SIG-M5 treated with dmso at 0.1 percent for 504 hours (cell line): ENCODE measurements around the gene STT3B.

Source experiments
- DNase-seq: peaks from one replicate; lab custom pipeline; 2025; ENCODE audit not compliant: unreplicated experiment; lab: John Stamatoyannopoulos, UW

The STT3B gene

DNA sequence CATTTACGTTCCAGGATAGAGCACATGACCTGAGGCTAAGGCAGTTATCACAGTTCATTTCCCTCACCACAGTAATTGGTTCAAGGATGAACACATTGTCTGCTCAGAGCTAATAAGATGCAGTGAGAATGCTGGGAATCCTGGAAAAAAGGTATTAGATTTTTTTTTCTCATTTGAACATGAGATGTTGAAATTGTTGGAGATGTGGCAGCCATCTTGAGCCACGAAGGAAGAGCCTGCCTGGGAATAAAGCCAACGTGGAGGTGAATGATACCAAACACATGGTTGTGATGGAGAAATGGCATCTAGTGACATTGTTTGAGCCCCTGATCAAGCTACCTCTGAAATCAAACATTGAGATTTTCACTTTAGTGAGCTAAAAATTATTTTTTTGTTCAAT lies 16.0 kb upstream of the STT3B start:
- no peak for DNase-seq

DNA sequence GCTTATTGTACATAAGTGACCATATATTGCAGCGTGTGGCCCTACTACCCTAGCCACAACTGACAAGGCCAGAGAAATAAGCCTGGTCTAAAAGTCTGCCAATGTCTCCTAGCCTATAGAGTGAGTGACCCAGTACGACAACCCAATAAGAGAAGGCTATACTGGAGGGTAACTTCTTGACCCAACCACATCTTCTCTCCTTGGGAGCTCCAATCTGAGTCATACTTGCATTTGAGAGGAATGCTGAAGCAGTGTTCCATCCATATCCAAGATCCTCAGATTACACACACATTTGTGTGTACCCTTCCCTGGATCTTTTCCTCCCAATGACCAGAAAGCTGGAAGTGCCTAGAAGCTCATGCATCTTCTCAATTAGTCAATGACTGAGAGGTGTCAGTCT lies 11.3 kb upstream of the STT3B start:
- DNase-seq: no peak

- peak; percentile 92 for DNase-seq
These were observed 10.6 kb upstream of the STT3B start for GRCh38 chr3:31522152-31522551.

- no peak for DNase-seq
These were observed 9.2 kb upstream of the STT3B start for GRCh38 chr3:31523543-31523942.

- no peak for DNase-seq
These were observed 7.2 kb upstream of the STT3B start for GRCh38 chr3:31525532-31525931.

- DNase-seq: no peak
These were observed 3.3 kb upstream of the STT3B start for GRCh38 chr3:31529421-31529820.

DNA sequence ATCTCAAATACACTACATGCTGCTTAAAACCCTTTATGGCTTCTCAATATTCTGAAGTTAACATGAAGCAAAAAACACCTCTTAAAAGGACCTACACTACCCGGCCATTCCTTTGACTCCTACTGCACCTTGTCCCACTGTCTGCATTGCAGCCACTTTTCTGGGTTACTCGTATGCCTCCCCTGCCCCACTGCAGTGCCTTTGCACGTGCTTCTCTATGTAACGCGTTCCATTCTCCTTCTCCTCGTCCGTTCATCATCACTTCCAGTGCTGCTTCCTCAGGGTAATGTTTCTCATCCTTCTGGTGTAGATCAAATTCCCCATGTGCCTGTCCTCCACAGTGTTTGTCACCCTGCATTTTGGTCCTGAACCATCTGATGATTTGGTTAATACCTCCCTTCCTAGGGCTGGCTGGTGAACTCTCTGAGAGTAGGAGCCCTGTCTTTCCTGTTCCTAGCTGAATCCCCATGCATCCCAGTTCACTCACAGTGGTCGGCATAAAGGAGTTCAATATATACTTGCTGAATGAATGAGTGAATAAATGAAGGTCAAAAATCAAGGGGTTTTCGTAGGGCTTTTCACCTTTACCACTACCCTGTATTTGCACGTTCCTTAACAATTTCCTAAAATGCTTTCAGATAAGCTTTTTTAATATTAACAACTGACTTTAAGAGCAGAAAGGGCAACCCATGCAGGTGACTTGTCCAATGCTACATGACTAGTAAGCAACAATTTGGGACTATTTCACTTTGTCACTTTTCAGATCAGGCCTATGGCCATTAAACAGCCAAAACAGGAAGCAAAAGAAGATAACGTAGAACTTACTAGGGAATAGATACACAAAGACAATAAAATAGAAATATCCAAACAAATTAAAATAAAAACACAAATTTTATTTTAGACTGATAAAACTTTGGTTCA lies 2.4 kb upstream of the STT3B start:
- no peak for DNase-seq

DNA sequence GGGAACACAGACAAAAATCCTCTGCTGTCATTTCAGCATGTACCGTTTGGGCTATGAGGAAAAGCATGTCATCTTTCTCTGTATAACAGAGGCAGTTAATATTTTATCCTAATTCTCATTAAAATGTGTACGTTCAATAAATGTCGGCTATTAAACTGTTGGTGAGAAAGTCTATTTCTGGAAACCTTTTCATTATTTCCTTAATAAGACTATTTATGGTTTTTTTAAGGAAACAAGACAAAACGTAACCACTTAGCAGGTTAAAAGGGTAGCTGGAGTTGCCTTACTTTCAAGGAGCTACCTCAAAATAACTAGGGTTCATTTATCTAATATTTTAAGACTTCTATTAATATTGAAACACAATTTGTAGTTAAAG lies 1.8 kb upstream of the STT3B start:
- DNase-seq: no peak

- DNase-seq: peak; percentile 89
These were observed 1.2 kb upstream of the STT3B start for GRCh38 chr3:31531452-31531991.

GRCh38 chr3:31531992-31532586 lies 636 bp upstream of the STT3B start:
- DNase-seq: peak; percentile 97

DNA sequence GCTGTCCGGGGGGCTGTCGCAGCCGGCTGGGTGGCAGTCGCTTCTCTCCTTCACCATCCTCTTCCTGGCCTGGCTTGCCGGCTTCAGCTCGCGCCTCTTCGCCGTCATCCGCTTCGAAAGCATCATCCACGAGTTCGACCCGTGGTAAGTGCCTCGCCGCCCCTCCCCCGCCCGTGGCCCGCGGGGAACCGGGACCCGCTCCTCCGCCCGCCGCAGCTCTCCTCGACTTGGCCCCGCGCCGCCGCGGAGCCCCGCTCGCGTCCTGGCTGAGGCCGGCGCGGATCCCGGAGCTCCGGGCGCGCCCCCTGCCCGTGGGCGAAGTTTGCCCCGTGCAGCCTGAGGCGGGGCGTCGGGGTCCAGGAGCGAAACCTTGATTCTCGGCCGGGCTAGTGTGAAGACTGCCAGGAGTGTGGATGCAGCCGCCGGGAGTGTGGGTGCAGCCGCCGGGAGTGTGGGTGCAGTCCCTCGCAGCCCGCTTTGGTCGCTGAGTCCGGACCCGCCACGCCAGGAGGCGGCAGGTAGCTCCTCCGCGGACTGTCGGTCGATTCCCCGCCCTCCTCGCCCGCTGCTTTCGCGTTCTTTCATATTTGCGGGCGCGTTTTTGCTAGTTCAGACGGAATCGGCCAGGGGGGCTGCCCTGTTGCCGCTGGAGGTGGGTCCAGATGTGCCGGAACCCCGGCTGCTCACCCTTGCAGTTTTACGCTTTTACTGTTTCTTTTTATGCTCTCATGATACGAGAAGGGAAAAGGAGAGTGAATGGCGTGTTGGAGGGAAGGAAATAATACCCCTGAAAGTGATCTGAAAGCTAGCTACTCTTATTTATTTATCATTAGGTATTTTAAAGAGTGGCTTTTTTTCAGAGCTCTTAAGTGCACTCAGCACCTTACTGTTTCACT lies 692 bp downstream of the STT3B start:
- peak; percentile 56 for DNase-seq

DNA sequence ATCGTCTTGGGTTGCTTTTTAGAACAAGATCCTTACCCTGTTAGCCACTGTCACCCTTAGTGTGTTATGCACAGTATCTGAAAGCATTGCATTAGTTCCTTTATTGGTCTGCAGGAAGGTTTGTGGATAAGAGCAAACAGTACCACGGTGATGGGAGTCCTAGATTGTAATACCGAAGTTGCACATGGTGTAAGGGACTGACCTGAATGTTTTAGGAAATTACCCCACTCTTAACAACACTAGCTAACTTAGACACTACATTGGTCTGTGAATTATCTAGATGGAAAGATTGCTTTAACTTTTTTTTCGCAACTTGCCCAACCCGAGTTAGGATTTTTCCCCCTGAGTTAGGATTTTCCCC lies 1.3 kb downstream of the STT3B start:
- peak; percentile 82 for DNase-seq

DNA sequence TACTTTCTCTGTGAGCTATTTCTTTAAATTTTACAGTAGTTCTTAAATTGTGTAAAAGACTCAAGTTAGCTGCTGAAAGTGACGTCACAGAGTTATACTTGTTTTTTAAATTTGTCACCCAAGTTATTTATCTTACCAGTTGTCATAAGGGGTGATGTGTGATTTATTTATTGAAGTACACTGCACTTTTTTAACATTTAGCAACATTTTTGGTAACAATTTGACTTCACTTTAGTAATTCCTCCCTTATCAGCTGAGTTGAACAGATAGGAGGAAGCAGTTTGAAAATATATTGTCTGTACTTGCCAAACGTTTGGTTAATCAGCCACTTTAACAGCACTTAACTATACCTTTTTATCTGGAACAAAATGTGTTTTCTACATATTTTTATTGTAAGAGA lies 3.8 kb downstream of the STT3B start:
- DNase-seq: no peak

DNA sequence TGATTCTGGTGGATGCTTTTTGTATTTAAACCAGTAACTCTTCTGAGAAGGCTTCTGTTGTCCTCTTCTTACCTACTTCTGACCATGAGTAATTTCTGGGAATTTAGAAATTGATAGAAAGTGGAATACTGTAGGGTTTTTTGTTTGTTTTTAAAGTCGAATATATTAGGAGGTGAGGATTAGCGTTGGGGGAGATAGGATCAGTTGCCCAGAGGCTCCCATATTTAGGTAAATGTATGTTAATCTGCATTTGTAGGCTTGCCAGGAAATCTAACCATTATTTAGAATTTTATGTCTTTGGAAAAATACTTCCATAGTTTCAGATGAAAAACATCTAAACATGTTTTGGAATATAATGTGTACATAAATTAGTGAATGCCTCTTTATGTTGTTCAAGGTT lies 6.1 kb downstream of the STT3B start:
- DNase-seq: no peak

GRCh38 chr3:31539275-31539674 lies 6.5 kb downstream of the STT3B start:
- no peak for DNase-seq

DNA sequence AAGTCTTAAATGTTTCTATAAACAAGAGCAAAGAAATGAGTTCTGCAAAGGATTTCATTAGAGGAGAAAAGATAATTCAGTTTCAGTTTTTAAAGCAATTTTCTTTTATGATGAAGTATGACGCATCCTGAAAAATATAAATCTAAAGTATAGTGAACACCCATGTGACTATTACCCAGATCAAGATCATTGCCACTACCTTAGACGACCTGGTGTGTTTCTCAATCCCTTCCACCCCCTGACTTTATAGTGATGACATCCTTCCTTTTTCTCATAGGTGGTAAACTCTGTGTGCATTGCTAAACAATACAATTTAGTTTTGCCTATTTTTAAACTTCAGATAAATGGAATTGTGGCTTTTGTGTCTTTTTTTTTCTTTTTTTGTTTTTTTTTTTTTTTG lies 8.4 kb downstream of the STT3B start:
- peak; percentile 39 for DNase-seq

GRCh38 chr3:31542246-31542645 lies 9.5 kb downstream of the STT3B start:
- DNase-seq: no peak

- DNase-seq: no peak
These were observed 10.7 kb downstream of the STT3B start for GRCh38 chr3:31543375-31543774.

GRCh38 chr3:31544634-31545033 lies 11.9 kb downstream of the STT3B start:
- DNase-seq: peak; percentile 59

- DNase-seq: no peak
These were observed 13.4 kb downstream of the STT3B start for GRCh38 chr3:31546162-31546561.

DNA sequence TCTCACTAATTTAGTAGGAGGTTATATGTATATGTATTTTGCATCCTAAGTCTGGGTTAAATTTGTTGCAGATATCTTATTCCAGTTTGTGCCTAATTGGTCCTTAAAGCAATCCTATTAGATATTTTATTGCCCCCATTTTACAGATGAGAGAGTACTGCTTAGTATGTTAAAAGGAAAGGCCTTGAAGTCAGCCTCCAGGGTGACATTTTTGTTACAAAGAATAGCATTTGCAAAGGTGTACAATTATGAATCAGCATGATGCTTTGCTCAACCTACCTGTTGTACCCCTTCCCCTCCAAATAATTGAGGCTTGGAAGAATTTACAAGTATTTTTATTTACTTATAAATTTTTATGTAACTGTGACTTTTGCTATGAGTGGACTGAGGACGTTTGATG lies 14.0 kb downstream of the STT3B start:
- DNase-seq: no peak
